ENCODE results near the gene GPR160.
A peak's percentile ranks its signal among the peaks of the same experiment; 100 is the strongest.

GPR160 gene

DNA sequence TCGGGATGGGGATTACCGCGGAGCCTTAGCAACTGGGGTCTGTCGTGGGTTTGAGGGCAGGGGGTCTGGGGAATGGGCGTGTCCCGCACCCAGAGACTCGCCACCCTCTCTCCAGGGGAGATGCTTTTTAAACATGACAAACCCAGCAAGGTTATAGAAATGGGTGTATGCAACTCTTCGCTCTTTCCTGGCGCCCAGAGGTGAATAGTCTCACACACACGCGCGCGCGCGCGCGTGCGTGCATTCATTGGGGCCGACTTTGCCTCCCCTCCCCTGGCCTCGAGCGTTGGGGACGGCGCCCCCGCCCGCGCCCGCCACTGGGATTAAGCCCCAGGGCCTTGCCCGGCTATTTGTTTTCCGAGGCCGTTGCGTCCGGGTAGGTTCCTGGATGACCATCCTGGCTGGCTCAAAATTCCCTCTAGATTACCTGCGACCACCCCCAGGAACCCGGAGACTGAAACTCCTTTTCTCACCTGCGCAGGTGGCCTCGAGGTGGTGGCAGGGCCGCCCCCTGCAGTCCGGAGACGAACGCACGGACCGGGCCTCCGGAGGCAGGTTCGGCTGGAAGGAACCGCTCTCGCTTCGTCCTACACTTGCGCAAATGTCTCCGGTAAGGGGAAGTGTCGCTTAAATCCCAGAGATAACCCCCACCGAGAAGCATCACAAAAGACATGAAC lies 777 bp downstream of the GPR160 start:
- TF ChIP-seq SPI1 (IDR thresholded peaks at IDR 0.05; ENCODE audit: borderline replicate concordance, low read depth) (peak; percentile 94), POLR2AphosphoS5 (IDR thresholded peaks at IDR 0.05; ENCODE audit: low read depth) (peak; percentile 33; the same call in 1 of the 2 replicates)
- TF ChIP-seq, protein P1, sequence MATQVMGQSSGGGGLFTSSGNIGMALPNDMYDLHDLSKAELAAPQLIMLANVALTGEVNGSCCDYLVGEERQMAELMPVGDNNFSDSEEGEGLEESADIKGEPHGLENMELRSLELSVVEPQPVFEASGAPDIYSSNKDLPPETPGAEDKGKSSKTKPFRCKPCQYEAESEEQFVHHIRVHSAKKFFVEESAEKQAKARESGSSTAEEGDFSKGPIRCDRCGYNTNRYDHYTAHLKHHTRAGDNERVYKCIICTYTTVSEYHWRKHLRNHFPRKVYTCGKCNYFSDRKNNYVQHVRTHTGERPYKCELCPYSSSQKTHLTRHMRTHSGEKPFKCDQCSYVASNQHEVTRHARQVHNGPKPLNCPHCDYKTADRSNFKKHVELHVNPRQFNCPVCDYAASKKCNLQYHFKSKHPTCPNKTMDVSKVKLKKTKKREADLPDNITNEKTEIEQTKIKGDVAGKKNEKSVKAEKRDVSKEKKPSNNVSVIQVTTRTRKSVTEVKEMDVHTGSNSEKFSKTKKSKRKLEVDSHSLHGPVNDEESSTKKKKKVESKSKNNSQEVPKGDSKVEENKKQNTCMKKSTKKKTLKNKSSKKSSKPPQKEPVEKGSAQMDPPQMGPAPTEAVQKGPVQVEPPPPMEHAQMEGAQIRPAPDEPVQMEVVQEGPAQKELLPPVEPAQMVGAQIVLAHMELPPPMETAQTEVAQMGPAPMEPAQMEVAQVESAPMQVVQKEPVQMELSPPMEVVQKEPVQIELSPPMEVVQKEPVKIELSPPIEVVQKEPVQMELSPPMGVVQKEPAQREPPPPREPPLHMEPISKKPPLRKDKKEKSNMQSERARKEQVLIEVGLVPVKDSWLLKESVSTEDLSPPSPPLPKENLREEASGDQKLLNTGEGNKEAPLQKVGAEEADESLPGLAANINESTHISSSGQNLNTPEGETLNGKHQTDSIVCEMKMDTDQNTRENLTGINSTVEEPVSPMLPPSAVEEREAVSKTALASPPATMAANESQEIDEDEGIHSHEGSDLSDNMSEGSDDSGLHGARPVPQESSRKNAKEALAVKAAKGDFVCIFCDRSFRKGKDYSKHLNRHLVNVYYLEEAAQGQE (IDR thresholded peaks at IDR 0.05; ENCODE audit: insufficient replicate concordance, low read depth) = no peak
- H3K27ac ChIP-seq (replicated peaks) = peak overlapping the region; percentile 87
- DNase-seq (ENCODE audit: low read depth in 1 of 2, low spot score in 1 of 2) = peak; percentile 74 to 81
- H3K27me3 ChIP-seq (ENCODE audit: insufficient read depth, poor library complexity, severe bottlenecking) = no peaks in the 10 kb centered on the region
- peak overlapping the region; percentile 87 for H3K4me3 ChIP-seq (replicated peaks; ENCODE audit: insufficient read depth, low read length)

DNA sequence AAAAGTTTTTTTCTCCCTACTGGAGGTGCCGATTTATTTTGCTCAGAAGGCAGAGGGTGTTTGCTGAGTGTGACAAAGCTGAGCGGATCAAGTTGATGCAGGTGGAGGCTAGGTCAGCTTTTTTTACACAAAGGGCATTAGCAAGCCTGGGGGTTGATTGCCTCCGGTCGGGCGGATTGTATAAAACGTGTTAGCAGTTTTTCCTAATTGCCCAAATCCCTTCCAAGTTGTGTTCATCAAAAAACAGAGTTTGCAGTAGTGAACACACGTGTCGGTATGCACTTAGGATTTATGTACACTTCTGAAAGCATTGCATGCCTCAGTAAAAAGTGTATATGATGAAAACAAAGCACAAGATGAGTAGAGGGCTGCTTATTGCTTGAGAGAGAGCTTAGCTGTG lies 2.6 kb downstream of the GPR160 start:
- TF ChIP-seq GABPA (IDR thresholded peaks at IDR 0.05; ENCODE audit: low read depth) (no peak), POLR2AphosphoS5 (IDR thresholded peaks at IDR 0.05; ENCODE audit: low read depth) (no peak), SPI1 (IDR thresholded peaks at IDR 0.05; ENCODE audit: borderline replicate concordance, low read depth) (no peak)
- TF ChIP-seq, protein P2, sequence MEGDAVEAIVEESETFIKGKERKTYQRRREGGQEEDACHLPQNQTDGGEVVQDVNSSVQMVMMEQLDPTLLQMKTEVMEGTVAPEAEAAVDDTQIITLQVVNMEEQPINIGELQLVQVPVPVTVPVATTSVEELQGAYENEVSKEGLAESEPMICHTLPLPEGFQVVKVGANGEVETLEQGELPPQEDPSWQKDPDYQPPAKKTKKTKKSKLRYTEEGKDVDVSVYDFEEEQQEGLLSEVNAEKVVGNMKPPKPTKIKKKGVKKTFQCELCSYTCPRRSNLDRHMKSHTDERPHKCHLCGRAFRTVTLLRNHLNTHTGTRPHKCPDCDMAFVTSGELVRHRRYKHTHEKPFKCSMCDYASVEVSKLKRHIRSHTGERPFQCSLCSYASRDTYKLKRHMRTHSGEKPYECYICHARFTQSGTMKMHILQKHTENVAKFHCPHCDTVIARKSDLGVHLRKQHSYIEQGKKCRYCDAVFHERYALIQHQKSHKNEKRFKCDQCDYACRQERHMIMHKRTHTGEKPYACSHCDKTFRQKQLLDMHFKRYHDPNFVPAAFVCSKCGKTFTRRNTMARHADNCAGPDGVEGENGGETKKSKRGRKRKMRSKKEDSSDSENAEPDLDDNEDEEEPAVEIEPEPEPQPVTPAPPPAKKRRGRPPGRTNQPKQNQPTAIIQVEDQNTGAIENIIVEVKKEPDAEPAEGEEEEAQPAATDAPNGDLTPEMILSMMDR (IDR thresholded peaks at IDR 0.05; ENCODE audit: insufficient read depth, low read length) = no peak
- TF ChIP-seq, protein P1 (IDR thresholded peaks at IDR 0.05; ENCODE audit: insufficient replicate concordance, low read depth) = no peak
- Histone ChIP-seq H3K27me3 (ENCODE audit: insufficient read depth, poor library complexity, severe bottlenecking) (no peaks in the 10 kb centered on the region), H3K4me3 (replicated peaks; ENCODE audit: insufficient read depth, low read length) (peak overlapping the region; percentile 87), H3K27ac (replicated peaks) (peak overlapping the region; percentile 29; the same call in 1 of the 2 replicates)
- no peak for DNase-seq (ENCODE audit: low read depth in 1 of 2, low spot score in 1 of 2)

DNA sequence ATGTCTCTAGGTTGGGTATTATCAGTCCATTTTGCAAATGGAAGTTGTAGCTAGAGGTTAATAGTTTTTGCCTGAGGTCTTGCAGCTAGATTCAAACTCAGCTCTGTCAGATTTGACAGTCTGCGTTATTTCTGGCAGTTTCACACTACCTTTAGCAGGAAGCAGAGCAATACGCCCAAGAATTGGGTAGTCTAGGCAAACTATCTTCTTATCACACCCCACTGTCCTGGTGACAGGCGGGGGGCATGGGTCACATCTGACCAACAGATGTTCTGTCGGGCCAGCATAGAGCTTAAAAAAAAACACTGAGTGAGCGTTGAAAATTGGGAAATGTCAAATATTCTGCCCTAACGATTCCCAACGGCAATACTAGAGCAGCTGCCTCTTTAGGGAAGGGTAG lies 5.7 kb downstream of the GPR160 start:
- peak overlapping the region; percentile 83 for H3K27ac ChIP-seq (replicated peaks)
- H3K4me3 ChIP-seq (replicated peaks; ENCODE audit: insufficient read depth, low read length) = no peak overlapping the region
- peak in 1 of 2 experiments; percentile 22 for DNase-seq (ENCODE audit: low read depth in 1 of 2, low spot score in 1 of 2)
- no peaks in the 10 kb centered on the region for H3K27me3 ChIP-seq (ENCODE audit: insufficient read depth, poor library complexity, severe bottlenecking)
- TF ChIP-seq, protein P2 (IDR thresholded peaks at IDR 0.05; ENCODE audit: insufficient read depth, low read length) = no peak
- no peak for TF ChIP-seq POLR2AphosphoS5 (IDR thresholded peaks at IDR 0.05; ENCODE audit: low read depth)
- TF ChIP-seq GABPA (IDR thresholded peaks at IDR 0.05; ENCODE audit: low read depth) = no peak
- TF ChIP-seq, protein P1 (IDR thresholded peaks at IDR 0.05; ENCODE audit: insufficient replicate concordance, low read depth) = no peak
- TF ChIP-seq SPI1 (IDR thresholded peaks at IDR 0.05; ENCODE audit: borderline replicate concordance, low read depth) = no peak
